SH-SY5Y (cell line): ENCODE results near the gene KCNK10.

Experiments
- GATA2 ChIP-seq: IDR thresholded peaks from 2 replicates; pipeline ENCODE4 v1.6.1; 2011; ENCODE audit warnings: mild to moderate bottlenecking, low read depth, low read length
- GATA3 ChIP-seq: IDR thresholded peaks from 2 replicates; pipeline ENCODE4 v1.6.1; 2011; ENCODE audit warnings: low read depth, mild to moderate bottlenecking, low read length, moderate library complexity

DNA sequence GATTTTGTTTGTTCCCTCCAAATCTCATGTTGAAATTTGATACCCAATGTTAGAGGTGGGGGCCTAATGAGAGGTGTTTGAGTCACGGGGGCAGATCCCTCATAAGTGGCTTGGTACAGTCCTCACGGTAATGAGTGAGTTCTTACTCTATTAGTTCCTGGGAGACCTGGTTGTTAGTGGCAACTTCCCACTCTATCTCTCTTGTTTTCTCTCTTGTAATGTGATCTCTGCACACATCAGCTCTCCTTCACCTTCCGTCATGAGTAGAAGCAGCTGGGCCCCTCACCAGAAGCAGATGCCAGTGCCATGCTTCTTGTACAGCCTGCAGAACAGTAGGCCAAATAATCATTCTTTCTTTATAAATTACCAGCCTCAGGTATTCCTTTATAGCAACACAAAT lies 29.6 kb upstream of the KCNK10 start:
- TF ChIP-seq GATA2 (no peak), GATA3 (no peak)
